Transverse colon (tissue), 4 donors: Measurements from ENCODE around the gene SCAF8. TPM values are rescaled to one million over a fixed set of nuclear protein-coding genes. Genes with fewer than 3 reads are reported as not detected.

ENCODE experiments used
- DNase-seq: peaks from one replicate; pipeline ENCODE4 v3.0.0-alpha.2; 2019
- H3K27ac ChIP-seq, 4 donors: fragments of 200-600 bp; sonication (generic); 2 replicates each; pipeline ENCODE4 v1.5.1; 2016 to 2018; ENCODE audit warnings: inconsistent platforms in 4 of 4
- H3K27me3 ChIP-seq: fragments of 200-600 bp; sonication (generic); 2 replicates; pipeline ENCODE4 v1.5.1; 2017; ENCODE audit warnings: inconsistent platforms
- H3K36me3 ChIP-seq, 4 donors: fragments of 200-600 bp; sonication (generic); 2 replicates each; pipeline ENCODE4 v1.5.1; 2017 to 2019; ENCODE audit warnings: inconsistent platforms in 4 of 4
- H3K4me1 ChIP-seq, 4 donors: fragments of 200-600 bp; sonication (generic); 2 replicates each; pipeline ENCODE4 v1.5.1; 2017 to 2020; ENCODE audit warnings: inconsistent platforms in 4 of 4
- H3K4me3 ChIP-seq, 4 donors: fragments of 200-600 bp; sonication (generic); 1 replicate in 1 of 4; 2 replicates in 3 of 4; pipeline versions ENCODE4 v1.5.1 to v1.6.1; 2017 to 2019; ENCODE audit warnings: inconsistent platforms in 4 of 4
- H3K9me3 ChIP-seq, 2 donors: fragments of 200-600 bp; sonication (generic); 2 replicates each; pipeline ENCODE4 v1.5.1; 2017 to 2019; ENCODE audit warnings: inconsistent platforms in 2 of 2
- EP300 ChIP-seq: sonication (generic); formaldehyde crosslinking; IDR thresholded peaks from one replicate; pipeline ENCODE4 v1.6.1; 2017; ENCODE audit warnings: antibody characterized with exemption, low read depth
- POLR2A ChIP-seq: fragments of 450-650 bp; IDR thresholded peaks from one replicate; pipeline ENCODE4 v1.6.1; 2016; ENCODE audit warnings: antibody characterized with exemption, mild to moderate bottlenecking, moderate library complexity
- POLR2AphosphoS5 ChIP-seq, 3 donors: sonication (generic); formaldehyde crosslinking; IDR thresholded peaks; one replicate each; pipeline ENCODE4 v1.6.1; 2016; ENCODE audit warnings: antibody characterized with exemption in 3 of 3
- WGBS, 2 donors: methylation state at CpG; one replicate each; pipeline ENCODE4 v1.1.5; 2018; ENCODE audit warnings: low coverage in 1 of 2; 5-methylcytosine and 5-hydroxymethylcytosine counted together
- in situ Hi-C, 4 donors: fragments of 200-750 bp; cut with MboI; loops; one replicate each; pipeline versions ENCODE4 v1.15.0 to v1.15.1; 2017; ENCODE audit warnings: low sequenced_read_pairs in 3 of 4, low pct_ligation_motif_present in 1 of 4, low pct_unique_long_range_greater_than_20kb in 1 of 4
- intact Hi-C: fragments of 100-400 bp; cut with DNase I; formaldehyde crosslinking; loops from one replicate; pipeline ENCODE4 v1.15.1; 2023; ENCODE audit warnings: low total_unique reads
- total RNA-seq, 4 donors: library from RNA; depleted of rRNA; stranded (reverse); fragments of >200 nt; gene quantifications; one replicate each; pipeline ENCODE4 v1.1.0, GENCODE V29; 2016
- TF ChIP-seq, protein P1 (sequence below), 5 experiments: fragments of 200-600 bp in 3 of 5; fragments of 450-650 bp in 2 of 5; sonication (generic) in 3 of 5; IDR thresholded peaks; 1 replicate in 2 of 5; 2 replicates in 3 of 5; pipeline ENCODE4 v1.5.1; 2016 to 2017; ENCODE audit warnings: antibody characterized with exemption in 5 of 5, inconsistent platforms in 3 of 5, mild to moderate bottlenecking in 2 of 5, moderate library complexity in 1 of 5

Gene SCAF8
- total RNA-seq, 4 donors from 2014 or later = 32.2 to 38.6 (median 33.4) TPM

DNA sequence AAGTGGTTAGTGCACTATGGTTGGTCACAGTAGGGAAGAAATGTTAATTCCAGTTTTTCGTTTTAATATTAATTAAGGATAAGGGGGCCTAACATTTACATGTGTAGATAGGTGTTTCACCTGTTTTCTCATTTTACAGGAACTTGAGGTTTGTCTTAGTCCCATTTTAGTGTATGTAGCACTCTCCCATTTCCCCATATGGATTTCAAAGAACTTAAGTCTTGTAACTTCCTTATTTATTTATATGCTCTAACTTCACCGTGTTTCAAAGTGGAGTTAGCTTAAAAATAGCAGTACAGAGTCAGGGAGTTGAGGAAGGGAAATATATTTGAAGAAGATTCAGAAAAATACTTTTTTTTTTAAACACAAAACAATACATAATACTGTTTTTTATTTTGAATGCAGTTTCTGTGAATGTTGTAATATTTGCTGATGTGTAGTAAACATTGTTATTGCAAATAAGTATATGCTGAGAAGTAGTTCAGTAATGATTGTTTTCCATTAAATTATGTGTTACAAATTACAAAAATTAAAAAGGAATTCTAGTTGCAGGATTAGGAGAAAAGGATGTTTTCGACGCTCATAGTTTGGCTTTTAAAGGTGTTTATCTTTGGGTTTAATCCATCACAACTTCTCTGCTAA lies 3.5 kb downstream of the SCAF8 start:
- intact Hi-C loops (no loop called here), in situ Hi-C loops (no loop called here)
- Histone ChIP-seq H3K4me3 (no peak overlapping the region), H3K27ac (no peak overlapping the region), H3K27me3 (no peaks in the 10 kb centered on the region), H3K9me3 (no peaks in the 10 kb centered on the region), H3K36me3 (no peaks in the 10 kb centered on the region), H3K4me1 (peaks cover 33 to 83% (median 53%) of the 10 kb centered on the region in 4 donors)
- WGBS, 2 donors = 63 to 74% methylated on average over 4 of the region's 4 CpGs
- no peak for DNase-seq
- TF ChIP-seq, protein P1, sequence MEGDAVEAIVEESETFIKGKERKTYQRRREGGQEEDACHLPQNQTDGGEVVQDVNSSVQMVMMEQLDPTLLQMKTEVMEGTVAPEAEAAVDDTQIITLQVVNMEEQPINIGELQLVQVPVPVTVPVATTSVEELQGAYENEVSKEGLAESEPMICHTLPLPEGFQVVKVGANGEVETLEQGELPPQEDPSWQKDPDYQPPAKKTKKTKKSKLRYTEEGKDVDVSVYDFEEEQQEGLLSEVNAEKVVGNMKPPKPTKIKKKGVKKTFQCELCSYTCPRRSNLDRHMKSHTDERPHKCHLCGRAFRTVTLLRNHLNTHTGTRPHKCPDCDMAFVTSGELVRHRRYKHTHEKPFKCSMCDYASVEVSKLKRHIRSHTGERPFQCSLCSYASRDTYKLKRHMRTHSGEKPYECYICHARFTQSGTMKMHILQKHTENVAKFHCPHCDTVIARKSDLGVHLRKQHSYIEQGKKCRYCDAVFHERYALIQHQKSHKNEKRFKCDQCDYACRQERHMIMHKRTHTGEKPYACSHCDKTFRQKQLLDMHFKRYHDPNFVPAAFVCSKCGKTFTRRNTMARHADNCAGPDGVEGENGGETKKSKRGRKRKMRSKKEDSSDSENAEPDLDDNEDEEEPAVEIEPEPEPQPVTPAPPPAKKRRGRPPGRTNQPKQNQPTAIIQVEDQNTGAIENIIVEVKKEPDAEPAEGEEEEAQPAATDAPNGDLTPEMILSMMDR (IDR thresholded peaks at IDR 0.05) = no peak
- TF ChIP-seq POLR2AphosphoS5 (IDR thresholded peaks at IDR 0.05) (no peak), EP300 (no peak), POLR2A (no peak)

DNA sequence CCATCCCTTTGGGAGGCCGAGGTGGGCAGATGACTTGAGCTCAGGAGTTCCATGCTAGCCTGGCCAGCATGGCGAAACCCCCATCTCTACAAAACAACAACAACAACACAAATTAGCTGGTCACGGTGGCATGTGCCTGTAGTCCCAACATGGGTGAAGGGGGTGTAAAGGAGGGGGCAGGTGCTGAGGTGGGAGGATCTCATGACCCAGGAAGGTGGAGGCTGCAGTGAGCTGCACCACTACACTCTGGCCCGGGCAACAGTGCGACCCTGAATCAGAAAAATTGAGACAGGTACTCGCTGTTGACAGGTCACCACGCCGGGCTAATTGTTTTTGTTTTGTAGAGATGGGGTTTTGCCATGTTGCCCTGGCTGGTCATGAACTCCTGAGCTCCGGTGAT lies 4.2 kb downstream of the SCAF8 start:
- H3K27ac ChIP-seq = no peak overlapping the region
- intact Hi-C loops = no loop called here
- 84 to 100% methylated on average over 1 to 9 of the region's 9 CpGs for WGBS, 2 donors

DNA sequence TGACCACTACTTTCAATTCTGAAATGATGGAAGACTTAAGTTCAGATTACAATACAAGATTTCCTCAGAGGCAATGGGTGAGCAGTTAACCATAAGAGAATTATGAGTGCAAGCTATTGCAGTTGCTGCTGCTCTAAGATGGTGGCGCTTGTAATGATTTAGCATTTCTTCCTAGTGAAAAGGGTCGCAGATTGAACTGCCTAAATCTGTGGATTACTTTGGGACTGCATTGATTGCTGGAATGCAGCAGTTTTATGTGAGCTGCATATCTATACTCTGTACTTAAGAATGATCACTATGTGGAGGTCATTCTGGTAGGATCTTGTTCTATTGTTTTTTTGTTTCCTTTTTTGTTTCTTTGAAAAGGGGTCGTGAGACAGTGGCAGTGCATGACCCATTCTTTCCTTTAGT lies 5.3 kb downstream of the SCAF8 start:
- TF ChIP-seq EP300 (no peak), POLR2AphosphoS5 (IDR thresholded peaks at IDR 0.05) (no peak), POLR2A (no peak)
- TF ChIP-seq, protein P1 (IDR thresholded peaks at IDR 0.05) = no peak
- H3K4me3 ChIP-seq = no peak overlapping the region
- DNase-seq = no peak
- no peaks in the 10 kb centered on the region for H3K27me3 ChIP-seq
- intact Hi-C loops = no loop called here
- no peaks in the 10 kb centered on the region for H3K36me3 ChIP-seq
- no peaks in the 10 kb centered on the region for H3K9me3 ChIP-seq
- in situ Hi-C loops = no loop called here
- peaks cover 35 to 89% (median 47%) of the 10 kb centered on the region in 4 donors for H3K4me1 ChIP-seq
- WGBS, 2 donors = 69 to 76% methylated on average over 3 of the region's 3 CpGs
- H3K27ac ChIP-seq = no peak overlapping the region

More for the DNA sequence above, 4.2 kb downstream of the SCAF8 start:
- H3K36me3 ChIP-seq = no peaks in the 10 kb centered on the region
- TF ChIP-seq, protein P1 (IDR thresholded peaks at IDR 0.05) = no peak
- TF ChIP-seq POLR2A = no peak
- no peak for TF ChIP-seq EP300
- no peak for TF ChIP-seq POLR2AphosphoS5 (IDR thresholded peaks at IDR 0.05)
- no peaks in the 10 kb centered on the region for H3K9me3 ChIP-seq
- peaks cover 35 to 82% (median 50%) of the 10 kb centered on the region in 4 donors for H3K4me1 ChIP-seq
- no peak overlapping the region for H3K4me3 ChIP-seq
- in situ Hi-C loops = no loop called here
- no peak for DNase-seq
- H3K27me3 ChIP-seq = no peaks in the 10 kb centered on the region

DNA sequence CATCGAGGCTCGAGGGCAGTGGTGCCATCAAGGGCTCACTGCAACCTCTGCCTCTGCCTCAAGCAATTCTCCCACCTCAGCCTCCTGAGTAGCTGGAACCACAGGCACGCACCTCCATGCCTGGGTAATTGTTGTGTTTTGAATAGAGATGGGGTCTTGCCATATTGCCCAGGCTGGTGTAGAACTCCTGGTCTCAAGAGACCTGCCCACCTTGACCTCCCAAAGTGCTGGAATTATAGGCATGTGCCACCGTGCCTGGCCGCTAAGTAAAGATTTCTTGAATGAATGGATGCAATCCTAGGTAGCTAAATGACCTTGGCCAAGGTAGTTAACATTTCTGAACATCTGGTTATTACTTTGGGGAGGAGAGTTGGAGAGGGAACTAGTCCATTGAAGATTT lies 7.4 kb downstream of the SCAF8 start:
- TF ChIP-seq POLR2A (no peak), POLR2AphosphoS5 (IDR thresholded peaks at IDR 0.05) (no peak), EP300 (no peak)
- TF ChIP-seq, protein P1 (IDR thresholded peaks at IDR 0.05) = no peak
- no peak for DNase-seq
- Histone ChIP-seq H3K27me3 (no peaks in the 10 kb centered on the region), H3K36me3 (no peaks in the 10 kb centered on the region), H3K4me3 (no peak overlapping the region), H3K27ac (no peak overlapping the region), H3K9me3 (no peaks in the 10 kb centered on the region), H3K4me1 (peaks cover 27 to 83% (median 40%) of the 10 kb centered on the region in 4 donors)
- WGBS, 2 donors = 92% methylated on average over 5 of the region's 5 CpGs; no CpG with 5 or more reads in 1 of the 2 donors
- intact Hi-C loops = no loop called here
- in situ Hi-C loops = no loop called here
